CD4-positive, alpha-beta T cell treated with Interleukin-10 for 1 hour (primary cell): ENCODE measurements around the gene RALGDS.
"Not testable (repeated sequence)": the region's sequence is repeated elsewhere in the genome, so short reads cannot be mapped to it uniquely, and the experiment has no call there.

Source experiments
- DNase-seq: peaks from one replicate; pipeline ENCODE4 v3.0.0-alpha.2; 2020

Gene RALGDS

GRCh38 chr9:133064241-133065069 is 56.6 kb downstream of the RALGDS start:
- no peak for DNase-seq

DNA sequence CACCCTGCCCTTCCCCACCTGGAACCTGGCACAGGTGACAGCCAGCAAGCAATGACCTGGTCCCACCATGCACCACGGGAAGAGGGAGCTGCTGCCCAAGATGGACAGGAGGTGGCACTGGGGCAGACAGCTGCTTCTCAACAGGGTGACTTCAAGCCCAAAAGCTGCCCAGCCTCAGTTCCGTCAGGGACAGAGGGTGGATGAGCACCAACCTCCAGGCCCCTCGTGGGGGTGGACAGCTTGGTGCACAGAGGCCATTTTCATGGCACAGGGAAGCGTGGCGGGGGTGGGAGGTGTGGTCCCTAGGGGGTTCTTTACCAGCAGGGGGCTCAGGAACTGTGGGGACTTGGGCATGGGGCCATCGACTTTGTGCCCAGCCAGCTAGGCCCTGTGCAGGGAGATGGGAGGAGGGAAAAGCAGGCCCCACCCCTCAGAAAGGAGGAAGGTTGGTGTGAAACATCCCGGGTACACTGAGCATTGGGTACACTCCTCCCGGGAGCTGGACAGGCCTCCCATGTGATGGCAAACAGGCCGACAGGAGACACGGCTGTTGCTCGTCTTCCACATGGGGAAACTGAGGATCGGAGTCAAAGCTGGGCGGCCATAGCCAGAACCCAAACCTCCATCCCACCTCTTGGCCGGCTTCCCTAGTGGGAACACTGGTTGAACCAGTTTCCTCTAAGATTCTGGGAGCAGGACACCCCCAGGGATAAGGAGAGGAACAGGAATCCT is 57.4 kb downstream of the RALGDS start:
- DNase-seq = no peak

- DNase-seq = no peak
These were observed 57.9 kb downstream of the RALGDS start for GRCh38 chr9:133063159-133063499.

DNA sequence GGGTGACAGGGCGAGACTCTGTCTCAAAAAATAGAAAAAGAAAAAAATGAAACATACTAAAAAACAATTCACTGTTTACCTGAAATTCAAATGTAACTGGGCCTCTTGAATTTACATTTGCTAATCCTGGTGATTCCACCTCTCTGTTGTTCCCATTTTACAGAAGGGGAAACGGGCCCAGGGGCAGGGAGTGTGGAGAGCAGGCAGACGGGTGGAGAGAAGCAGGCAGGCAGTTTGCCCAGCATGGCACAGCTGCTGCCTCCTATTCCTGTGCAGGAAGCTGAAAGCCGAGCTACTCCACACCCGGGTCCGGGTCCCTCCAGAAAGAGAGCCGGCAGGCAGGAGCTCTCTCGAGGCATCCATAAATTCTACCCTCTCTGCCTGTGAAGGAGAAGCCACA is 58.5 kb downstream of the RALGDS start:
- not testable (repeated sequence) for DNase-seq

DNA sequence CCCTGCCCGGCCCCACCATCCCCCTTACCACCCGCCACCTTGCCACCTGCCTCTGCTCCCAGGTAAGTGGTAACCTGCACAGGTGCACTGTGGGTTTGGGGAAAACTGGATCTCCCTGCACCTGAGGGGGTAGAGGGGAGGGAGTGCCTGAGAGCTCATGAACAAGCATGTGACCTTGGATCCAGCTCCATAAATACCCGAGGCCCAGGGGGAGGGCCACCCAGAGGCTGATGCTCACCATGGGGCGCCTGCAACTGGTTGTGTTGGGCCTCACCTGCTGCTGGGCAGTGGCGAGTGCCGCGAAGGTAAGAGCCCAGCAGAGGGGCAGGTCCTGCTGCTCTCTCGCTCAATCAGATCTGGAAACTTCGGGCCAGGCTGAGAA is 59.3 kb downstream of the RALGDS start, which contains the start of gene CEL:
CEL (plus strand) TSS at position 218 of the 382 bp plus-strand sequence; CDS start at position 240, 22 bp downstream.
- not testable (repeated sequence) for DNase-seq

- DNase-seq = not testable (repeated sequence)
These were observed 59.8 kb downstream of the RALGDS start for GRCh38 chr9:133061019-133061763.

- no peak for DNase-seq
These were observed 60.6 kb downstream of the RALGDS start for GRCh38 chr9:133060417-133060841.

- no peak for DNase-seq
These were observed 61.4 kb downstream of the RALGDS start for GRCh38 chr9:133059623-133060022.

- DNase-seq = no peak
These were observed 62.3 kb downstream of the RALGDS start for GRCh38 chr9:133058550-133059320.

GRCh38 chr9:133058071-133058470 is 63.0 kb downstream of the RALGDS start:
- DNase-seq = no peak

DNA sequence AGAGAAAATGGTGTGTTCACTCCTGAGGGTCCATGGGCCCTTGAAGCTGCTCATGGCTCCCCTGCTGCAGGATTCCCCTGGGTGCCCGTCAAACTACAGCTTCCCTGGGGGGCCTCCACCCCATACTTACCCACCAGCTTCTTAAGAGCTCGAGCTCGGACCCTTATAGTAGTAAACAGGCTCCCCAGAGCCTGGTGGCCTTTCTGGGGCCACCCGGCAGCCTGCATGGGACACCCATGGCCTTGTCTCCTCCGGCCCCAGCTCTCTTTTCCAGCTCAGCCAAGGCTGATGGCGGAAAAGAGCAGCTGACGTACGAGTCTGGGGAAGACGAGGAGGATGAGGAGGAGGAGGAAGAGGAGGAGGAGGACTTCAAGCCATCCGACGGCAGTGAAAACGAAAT is 63.5 kb downstream of the RALGDS start:
- DNase-seq = no peak

- DNase-seq = no peak
These were observed 64.0 kb downstream of the RALGDS start for GRCh38 chr9:133057006-133057405.

DNA sequence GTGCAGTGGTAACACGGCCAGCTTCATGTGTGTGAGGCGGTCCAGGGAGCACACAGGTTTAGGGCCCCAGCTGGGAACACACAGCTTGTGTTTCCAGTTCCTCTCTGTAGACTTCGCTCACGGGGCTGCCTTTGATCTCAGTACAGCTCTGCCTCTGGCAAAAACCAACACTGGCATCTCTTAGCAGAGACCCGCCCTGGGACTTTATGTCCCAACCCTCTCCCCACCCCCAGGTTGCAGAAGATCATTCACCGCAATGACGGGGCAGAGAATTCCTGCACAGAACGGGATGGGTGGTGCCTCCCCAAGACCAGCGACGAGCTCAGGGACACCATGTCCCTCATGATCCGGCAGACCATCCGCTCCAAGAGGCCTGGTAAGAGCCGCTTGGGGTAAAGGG is 64.5 kb downstream of the RALGDS start:
- no peak for DNase-seq

DNA sequence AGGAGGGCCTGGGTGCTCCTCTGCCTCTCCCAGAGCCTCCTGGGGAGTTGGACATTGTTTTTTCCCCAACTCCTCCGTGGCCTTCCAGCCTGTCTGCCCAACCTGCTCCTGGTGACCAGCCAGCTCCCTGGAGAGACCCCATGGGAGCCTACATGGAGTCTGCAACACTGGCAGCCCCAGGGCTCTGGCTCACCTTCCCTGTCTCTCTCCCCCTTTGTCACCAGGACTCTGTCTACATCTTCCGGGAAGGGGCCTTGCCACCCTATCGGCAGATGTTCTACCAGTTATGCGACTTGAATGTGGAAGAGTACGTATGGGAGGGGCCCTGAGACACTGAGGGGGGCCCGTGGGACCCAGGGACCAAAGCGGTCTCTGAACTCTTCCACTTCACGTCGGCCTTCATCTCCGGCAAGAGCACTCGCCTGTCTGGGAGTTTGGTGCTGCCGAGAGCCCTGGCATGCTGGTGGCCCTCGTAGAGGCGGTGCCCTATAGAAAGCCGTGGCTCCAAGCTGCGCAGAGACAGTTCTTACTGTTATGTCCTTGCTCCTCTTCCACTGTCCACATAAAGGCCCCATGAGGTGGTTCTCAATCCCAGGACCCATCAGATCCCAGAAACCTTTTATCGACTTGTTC is 65.1 kb downstream of the RALGDS start:
- DNase-seq = no peak

DNA sequence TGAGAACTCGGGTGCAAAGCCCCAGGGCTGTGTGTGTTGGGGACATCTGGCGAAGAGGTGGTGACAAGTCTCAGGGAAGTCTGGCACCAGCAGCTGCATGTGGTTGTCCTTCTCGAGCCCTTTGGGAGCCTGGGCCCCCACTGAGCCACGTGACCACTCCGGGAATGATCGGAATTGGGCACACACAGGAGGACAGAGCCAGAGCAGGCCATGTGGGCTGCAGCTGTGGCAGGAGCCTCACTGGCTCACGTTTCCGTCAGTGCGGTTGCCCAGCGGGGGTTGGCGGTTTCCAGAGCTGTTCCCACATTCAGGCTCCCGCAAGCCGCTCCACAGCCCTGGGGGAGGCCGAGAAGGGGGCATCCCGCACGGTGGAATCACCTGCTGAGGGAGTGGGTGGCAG is 66.1 kb downstream of the RALGDS start:
- no peak for DNase-seq

- DNase-seq = no peak
These were observed 66.7 kb downstream of the RALGDS start for GRCh38 chr9:133054194-133054890.

DNA sequence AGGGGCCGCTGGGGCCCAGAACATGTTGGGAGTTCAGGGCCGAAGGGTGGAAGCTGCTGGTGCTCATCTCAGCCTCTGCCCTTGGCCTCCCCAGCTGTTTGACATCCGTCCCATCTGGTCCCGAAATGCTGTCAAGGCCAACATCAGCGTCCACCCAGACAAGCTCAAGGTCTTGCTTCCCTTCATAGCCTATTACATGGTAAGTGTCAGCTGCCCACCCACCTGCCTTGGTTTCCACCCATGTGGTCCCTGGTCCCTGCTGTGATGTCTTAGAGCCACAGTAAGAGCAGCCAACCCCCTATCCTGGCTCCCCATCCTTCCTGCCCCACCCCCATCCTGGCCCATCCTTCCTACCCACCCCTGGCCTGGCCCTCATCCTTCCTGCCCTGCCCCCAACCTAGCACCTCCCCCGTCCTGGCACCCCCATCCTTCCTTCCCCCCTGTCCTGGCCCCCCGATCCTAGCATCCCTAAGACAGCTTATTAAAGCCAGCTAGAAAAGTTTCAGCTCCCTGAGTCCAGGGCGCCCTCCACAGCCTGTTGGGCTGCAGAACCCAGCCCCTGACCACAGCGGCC is 69.0 kb downstream of the RALGDS start:
- no peak for DNase-seq

DNA sequence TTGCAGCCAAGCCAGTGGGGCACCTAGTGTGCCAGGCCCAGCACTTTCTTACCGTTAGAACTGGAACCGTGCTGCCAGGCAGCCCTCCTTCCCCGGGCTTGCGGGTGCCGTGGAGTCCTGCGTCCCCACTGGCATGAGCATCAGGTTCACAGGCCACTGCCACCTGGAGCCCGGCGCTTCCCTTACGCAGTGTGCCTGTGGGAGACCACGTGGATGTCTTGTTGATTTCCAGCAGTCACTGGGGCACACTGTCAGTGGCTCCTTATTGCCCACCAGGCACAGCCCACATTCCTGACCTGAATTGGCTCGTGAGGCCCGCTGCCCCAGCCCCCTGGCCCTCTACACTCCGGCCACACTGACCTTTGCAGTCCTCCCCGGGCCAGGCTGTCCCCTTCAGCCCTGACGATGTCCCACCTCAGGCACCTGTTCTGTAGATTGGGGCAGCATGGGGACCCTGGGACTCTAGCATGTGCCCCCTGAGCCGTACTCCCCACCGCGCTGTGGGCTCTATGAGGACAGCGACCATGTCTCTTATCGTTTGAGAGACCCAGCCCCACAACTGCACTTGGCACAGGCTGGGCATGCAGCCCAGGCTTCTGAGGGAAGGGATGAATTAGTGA is 69.6 kb downstream of the RALGDS start:
- DNase-seq = no peak

GRCh38 chr9:133050781-133051180 is 70.3 kb downstream of the RALGDS start:
- no peak for DNase-seq

GRCh38 chr9:133050142-133050541 is 70.9 kb downstream of the RALGDS start:
- DNase-seq = no peak

- no peak for DNase-seq
These were observed 72.0 kb downstream of the RALGDS start for GRCh38 chr9:133049043-133049442.
